22Rv1 (cell line): ENCODE results near the gene CES5A.
"Not testable (repeated sequence)": the region's sequence is repeated elsewhere in the genome, so short reads cannot be mapped to it uniquely, and the experiment has no call there.

Experiments
- H3K27ac ChIP-seq: fragments of 450-650 bp; 2 replicates; pipeline ENCODE4 v1.5.1; 2017
- ZFX ChIP-seq: fragments of 450-650 bp; IDR thresholded peaks from 2 replicates; pipeline ENCODE4 v1.6.1; 2017; ENCODE audit warnings: antibody characterized with exemption, borderline replicate concordance
- TF ChIP-seq, protein P1 (sequence below): fragments of 450-650 bp; IDR thresholded peaks from 2 replicates; pipeline ENCODE4 v1.5.1; 2017; ENCODE audit warnings: mild to moderate bottlenecking

Gene CES5A

GRCh38 chr16:55836158-55836611, 39.0 kb downstream of the CES5A start:
- H3K27ac ChIP-seq = no peak overlapping the region
- TF ChIP-seq ZFX = no peak
- TF ChIP-seq, protein P1, sequence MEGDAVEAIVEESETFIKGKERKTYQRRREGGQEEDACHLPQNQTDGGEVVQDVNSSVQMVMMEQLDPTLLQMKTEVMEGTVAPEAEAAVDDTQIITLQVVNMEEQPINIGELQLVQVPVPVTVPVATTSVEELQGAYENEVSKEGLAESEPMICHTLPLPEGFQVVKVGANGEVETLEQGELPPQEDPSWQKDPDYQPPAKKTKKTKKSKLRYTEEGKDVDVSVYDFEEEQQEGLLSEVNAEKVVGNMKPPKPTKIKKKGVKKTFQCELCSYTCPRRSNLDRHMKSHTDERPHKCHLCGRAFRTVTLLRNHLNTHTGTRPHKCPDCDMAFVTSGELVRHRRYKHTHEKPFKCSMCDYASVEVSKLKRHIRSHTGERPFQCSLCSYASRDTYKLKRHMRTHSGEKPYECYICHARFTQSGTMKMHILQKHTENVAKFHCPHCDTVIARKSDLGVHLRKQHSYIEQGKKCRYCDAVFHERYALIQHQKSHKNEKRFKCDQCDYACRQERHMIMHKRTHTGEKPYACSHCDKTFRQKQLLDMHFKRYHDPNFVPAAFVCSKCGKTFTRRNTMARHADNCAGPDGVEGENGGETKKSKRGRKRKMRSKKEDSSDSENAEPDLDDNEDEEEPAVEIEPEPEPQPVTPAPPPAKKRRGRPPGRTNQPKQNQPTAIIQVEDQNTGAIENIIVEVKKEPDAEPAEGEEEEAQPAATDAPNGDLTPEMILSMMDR = no peak

- H3K27ac ChIP-seq = no peak overlapping the region
- TF ChIP-seq, protein P1 = no peak
- no peak for TF ChIP-seq ZFX
Measured at GRCh38 chr16:55835581-55835980, 39.6 kb downstream of the CES5A start.

DNA sequence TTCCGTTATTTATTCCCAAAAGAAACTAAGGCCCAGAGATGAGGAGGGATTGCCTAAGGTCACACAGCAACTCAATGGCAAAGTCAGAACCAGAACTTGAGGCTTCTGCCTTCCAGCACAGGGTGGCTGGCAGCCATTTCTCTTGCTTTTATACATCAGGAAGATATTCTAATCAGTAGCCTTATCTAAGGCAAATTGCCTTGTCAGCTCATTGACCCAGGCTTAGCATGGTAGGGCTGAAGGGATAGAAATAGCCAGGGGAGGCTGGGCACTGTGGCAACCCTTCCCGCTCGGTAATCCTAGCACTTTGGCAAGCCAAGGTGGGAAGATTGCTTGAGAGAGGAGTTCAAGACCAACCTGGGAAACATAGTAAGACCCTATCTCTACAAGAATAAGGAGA, 40.0 kb downstream of the CES5A start:
- H3K27ac ChIP-seq = not testable (repeated sequence)

DNA sequence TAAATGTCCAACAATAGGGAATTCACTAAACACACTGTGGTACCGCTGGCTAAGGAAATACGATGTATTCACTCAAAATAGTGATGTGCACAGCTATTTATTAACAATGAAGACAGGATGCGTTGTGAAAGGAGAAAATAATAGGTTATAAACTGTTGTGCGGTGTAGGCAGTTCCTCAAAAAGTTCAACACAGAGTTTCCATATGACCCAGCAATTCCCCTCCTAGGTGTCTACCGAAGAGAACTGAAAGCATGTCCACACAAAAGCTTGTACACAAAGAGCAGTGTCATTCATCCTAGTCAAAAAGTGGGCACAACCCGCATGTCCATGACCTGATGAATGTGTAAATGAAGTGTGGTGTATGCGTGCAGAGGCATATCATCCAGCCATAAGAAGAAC, 41.1 kb downstream of the CES5A start:
- H3K27ac ChIP-seq = no peak overlapping the region
- TF ChIP-seq, protein P1 = no peak

- no peak within 1 kb of the TSS for H3K27ac ChIP-seq
- TF ChIP-seq, protein P1 = no peak
- no peak for TF ChIP-seq ZFX
Measured at GRCh38 chr16:55832773-55833691, 42.1 kb downstream of the CES5A start, which contains the start of gene CES1. Gene CES1 (minus strand): TSS chr16:55833096. CDS start chr16:55833055, 41 bp downstream.

DNA sequence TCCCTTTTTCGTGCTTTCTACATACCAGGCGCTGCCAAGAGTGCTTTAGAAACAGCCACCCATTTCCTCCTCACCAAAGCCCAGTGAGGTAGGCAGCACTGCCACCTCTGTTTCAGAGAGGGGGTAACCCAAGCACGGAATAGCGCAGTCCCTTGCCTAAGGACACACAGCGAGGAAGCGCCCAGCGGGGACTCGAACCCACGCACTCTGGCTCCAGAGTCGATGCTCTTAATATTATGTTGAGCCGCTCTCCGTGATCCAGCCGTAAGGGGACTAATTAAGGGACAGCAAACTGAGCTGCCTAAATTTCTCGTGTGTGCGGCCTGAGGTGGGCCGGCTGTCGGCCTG, 42.8 kb downstream of the CES5A start:
- TF ChIP-seq, protein P1 = no peak
- no peak for TF ChIP-seq ZFX

GRCh38 chr16:55830658-55831294, 44.4 kb downstream of the CES5A start:
- TF ChIP-seq ZFX = no peak
- TF ChIP-seq, protein P1 = no peak
- H3K27ac ChIP-seq = no peak overlapping the region

More for the DNA sequence above, 42.8 kb downstream of the CES5A start:
- H3K27ac ChIP-seq = no peak overlapping the region

- not testable (repeated sequence) for H3K27ac ChIP-seq
Measured at GRCh38 chr16:55829232-55829631, 45.9 kb downstream of the CES5A start.
